ENCODE measurements around the gene GALNT18. TPM values are rescaled to one million over a fixed set of nuclear protein-coding genes. Genes with fewer than 3 reads are reported as not detected.

Gene GALNT18
- total RNA-seq, 3 donors from 2014 or later: 14.7 to 25.9 (median 16.4) TPM

- Histone ChIP-seq H3K4me1 (no peaks in the 10 kb centered on the region), H3K27me3 (peaks cover 0 to 11% of the 10 kb centered on the region in 2 donors), H3K9me3 (peaks cover 0 to 3% of the 10 kb centered on the region in 2 donors), H3K36me3 (no peaks in the 10 kb centered on the region), H3K27ac (no peak overlapping the region), H3K4me3 (no peak overlapping the region)
- TF ChIP-seq POLR2AphosphoS5 (IDR thresholded peaks at IDR 0.05): no peak
- no peak for TF ChIP-seq CTCF (IDR thresholded peaks at IDR 0.05)
- TF ChIP-seq POLR2A (IDR thresholded peaks at IDR 0.05): no peak
- intact Hi-C loops (cut with DNase I; ENCODE audit: low total_unique reads): no loop called here
- no peak for DNase-seq (ENCODE audit: low spot score in 2 of 2)
Observed at GRCh38 chr11:11667056-11667455, 45.3 kb upstream of the GALNT18 start.

- peaks cover 0 to 3% of the 10 kb centered on the region in 2 donors for H3K9me3 ChIP-seq
- H3K27me3 ChIP-seq: peaks cover 0 to 13% of the 10 kb centered on the region in 2 donors
- intact Hi-C loops (cut with DNase I; ENCODE audit: low total_unique reads): no loop called here
- no peak overlapping the region for H3K27ac ChIP-seq
- no peak for TF ChIP-seq POLR2A (IDR thresholded peaks at IDR 0.05)
- TF ChIP-seq POLR2AphosphoS5 (IDR thresholded peaks at IDR 0.05): no peak
- TF ChIP-seq CTCF (IDR thresholded peaks at IDR 0.05): no peak
- no peak overlapping the region for H3K4me3 ChIP-seq
- H3K4me1 ChIP-seq: no peaks in the 10 kb centered on the region
- H3K36me3 ChIP-seq: no peaks in the 10 kb centered on the region
- DNase-seq (ENCODE audit: low spot score in 2 of 2): no peak
Observed at GRCh38 chr11:11665407-11665806, 43.6 kb upstream of the GALNT18 start.

GRCh38 chr11:11663907-11664306, 42.1 kb upstream of the GALNT18 start:
- H3K27ac ChIP-seq: no peak overlapping the region
- H3K4me1 ChIP-seq: no peaks in the 10 kb centered on the region
- peaks cover 0 to 13% of the 10 kb centered on the region in 2 donors for H3K27me3 ChIP-seq
- peaks cover 0 to 3% of the 10 kb centered on the region in 2 donors for H3K9me3 ChIP-seq
- DNase-seq (ENCODE audit: low spot score in 2 of 2): no peak
- H3K36me3 ChIP-seq: no peaks in the 10 kb centered on the region
- TF ChIP-seq POLR2AphosphoS5 (IDR thresholded peaks at IDR 0.05) (no peak), CTCF (IDR thresholded peaks at IDR 0.05) (no peak), POLR2A (IDR thresholded peaks at IDR 0.05) (no peak)
- no peak overlapping the region for H3K4me3 ChIP-seq
- intact Hi-C loops (cut with DNase I; ENCODE audit: low total_unique reads): no loop called here

- DNase-seq (ENCODE audit: low spot score in 2 of 2): no peak
- intact Hi-C loops (cut with DNase I; ENCODE audit: low total_unique reads): no loop called here
- TF ChIP-seq CTCF (IDR thresholded peaks at IDR 0.05): no peak
- TF ChIP-seq POLR2A (IDR thresholded peaks at IDR 0.05): no peak
- TF ChIP-seq POLR2AphosphoS5 (IDR thresholded peaks at IDR 0.05): no peak
- H3K9me3 ChIP-seq: peaks cover 0 to 3% of the 10 kb centered on the region in 2 donors
- H3K36me3 ChIP-seq: no peaks in the 10 kb centered on the region
- peaks cover 0 to 13% of the 10 kb centered on the region in 2 donors for H3K27me3 ChIP-seq
- H3K4me3 ChIP-seq: no peak overlapping the region
- no peaks in the 10 kb centered on the region for H3K4me1 ChIP-seq
- no peak overlapping the region for H3K27ac ChIP-seq
Observed at GRCh38 chr11:11662578-11662977, 40.8 kb upstream of the GALNT18 start.

- TF ChIP-seq POLR2A (IDR thresholded peaks at IDR 0.05) (no peak), POLR2AphosphoS5 (IDR thresholded peaks at IDR 0.05) (no peak), CTCF (IDR thresholded peaks at IDR 0.05) (no peak)
- no peaks in the 10 kb centered on the region for H3K4me1 ChIP-seq
- H3K4me3 ChIP-seq: no peak overlapping the region
- intact Hi-C loops (cut with DNase I; ENCODE audit: low total_unique reads): no loop called here
- peaks cover 0 to 13% of the 10 kb centered on the region in 2 donors for H3K27me3 ChIP-seq
- DNase-seq (ENCODE audit: low spot score in 2 of 2): no peak
- no peaks in the 10 kb centered on the region for H3K9me3 ChIP-seq
- no peaks in the 10 kb centered on the region for H3K36me3 ChIP-seq
- no peak overlapping the region for H3K27ac ChIP-seq
Observed at GRCh38 chr11:11661326-11662040, 39.7 kb upstream of the GALNT18 start.

Data from breast epithelium (tissue), 4 donors.